DND-41 (cell line): ENCODE results near the gene ZNF384.

Experiments
- CTCF ChIP-seq: IDR thresholded peaks from 2 replicates; pipeline ENCODE4 v1.5.1; 2012; ENCODE audit warnings: borderline replicate concordance, low read length, moderate library complexity, mild to moderate bottlenecking; ENCODE audit not compliant: poor library complexity, severe bottlenecking; ENCODE audit errors: extremely low read depth
- EZH2 ChIP-seq: IDR thresholded peaks from 3 replicates; pipeline ENCODE4 v1.6.1; 2012; ENCODE audit warnings: borderline replicate concordance, low read depth, mild to moderate bottlenecking, moderate library complexity, low read length, inconsistent platforms; ENCODE audit not compliant: severe bottlenecking

DNA sequence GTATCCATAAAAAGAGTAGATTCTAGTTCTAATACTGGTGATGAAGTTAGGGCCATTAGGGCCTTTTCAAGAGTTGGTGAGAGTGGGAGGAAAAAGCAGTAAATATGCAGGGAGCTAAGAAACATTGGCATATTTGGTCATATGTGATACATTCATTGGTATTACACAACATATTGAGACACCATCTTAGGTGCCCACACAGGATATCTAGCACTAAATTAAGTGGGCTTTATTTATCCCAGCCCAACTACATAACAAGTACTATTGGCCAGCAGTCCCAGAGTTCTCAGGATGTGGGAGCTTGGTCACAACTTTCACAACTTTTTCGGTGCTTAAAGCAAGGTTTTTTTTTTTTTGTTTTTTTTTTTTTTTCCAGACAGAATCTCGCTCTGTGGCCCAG lies 24.3 kb downstream of the ZNF384 start:
- TF ChIP-seq EZH2 (no peak), CTCF (no peak)
